Fibroblast of villous mesenchyme (primary cell): Measurements from ENCODE around the gene ENTPD6. TPM values are rescaled to one million over a fixed set of nuclear protein-coding genes. Genes with fewer than 3 reads are reported as not detected.

Experiments
- DNase-seq: peaks from one replicate; pipeline ENCODE4 v3.0.0-alpha.2; 2010; ENCODE audit warnings: low read depth
- H3K4me3 ChIP-seq: 2 replicates; pipeline ENCODE4 v1.5.1; 2011; ENCODE audit warnings: low read depth, mild to moderate bottlenecking, low read length
- total RNA-seq: library from RNA; depleted of rRNA; stranded (reverse); fragments of >200 nt; gene quantifications from 2 replicates; pipeline ENCODE4 v1.2.3, GENCODE V29; 2012
- TF ChIP-seq, protein P1 (sequence below): IDR thresholded peaks from 2 replicates; pipeline ENCODE4 v1.5.1; 2012; ENCODE audit warnings: low read depth, mild to moderate bottlenecking, low read length; ENCODE audit not compliant: insufficient read depth

Gene ENTPD6
- total RNA-seq, 1 donor: 38.4 TPM

GRCh38 chr20:25188218-25188617 lies 7.3 kb upstream of the ENTPD6 start:
- TF ChIP-seq, protein P1, sequence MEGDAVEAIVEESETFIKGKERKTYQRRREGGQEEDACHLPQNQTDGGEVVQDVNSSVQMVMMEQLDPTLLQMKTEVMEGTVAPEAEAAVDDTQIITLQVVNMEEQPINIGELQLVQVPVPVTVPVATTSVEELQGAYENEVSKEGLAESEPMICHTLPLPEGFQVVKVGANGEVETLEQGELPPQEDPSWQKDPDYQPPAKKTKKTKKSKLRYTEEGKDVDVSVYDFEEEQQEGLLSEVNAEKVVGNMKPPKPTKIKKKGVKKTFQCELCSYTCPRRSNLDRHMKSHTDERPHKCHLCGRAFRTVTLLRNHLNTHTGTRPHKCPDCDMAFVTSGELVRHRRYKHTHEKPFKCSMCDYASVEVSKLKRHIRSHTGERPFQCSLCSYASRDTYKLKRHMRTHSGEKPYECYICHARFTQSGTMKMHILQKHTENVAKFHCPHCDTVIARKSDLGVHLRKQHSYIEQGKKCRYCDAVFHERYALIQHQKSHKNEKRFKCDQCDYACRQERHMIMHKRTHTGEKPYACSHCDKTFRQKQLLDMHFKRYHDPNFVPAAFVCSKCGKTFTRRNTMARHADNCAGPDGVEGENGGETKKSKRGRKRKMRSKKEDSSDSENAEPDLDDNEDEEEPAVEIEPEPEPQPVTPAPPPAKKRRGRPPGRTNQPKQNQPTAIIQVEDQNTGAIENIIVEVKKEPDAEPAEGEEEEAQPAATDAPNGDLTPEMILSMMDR: no peak
- DNase-seq: peak; percentile 33
- no peak overlapping the region for H3K4me3 ChIP-seq

DNA sequence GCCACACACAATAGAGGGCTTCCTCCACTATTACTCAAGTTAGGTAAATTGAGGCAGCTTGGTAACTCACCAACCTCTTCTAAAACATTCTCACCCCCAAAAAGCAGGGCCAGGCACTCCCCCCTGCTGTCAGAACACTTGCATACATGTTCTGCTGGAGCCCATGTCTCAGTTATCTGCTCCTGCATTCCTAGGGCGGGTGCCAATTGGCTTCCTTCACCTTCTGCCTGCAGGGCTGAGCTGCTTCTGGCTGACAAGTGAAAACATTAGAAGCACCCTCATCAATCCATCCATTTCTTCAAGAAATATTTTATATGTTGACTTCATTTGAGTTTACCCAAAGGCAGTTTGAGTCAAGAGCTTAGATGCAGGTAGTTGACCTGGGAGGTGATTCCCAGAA lies 4.5 kb upstream of the ENTPD6 start:
- TF ChIP-seq, protein P1: no peak
- no peak overlapping the region for H3K4me3 ChIP-seq
- no peak for DNase-seq

- H3K4me3 ChIP-seq: no peak overlapping the region
- DNase-seq: no peak
- TF ChIP-seq, protein P1: no peak
Measured at GRCh38 chr20:25191689-25192088, 3.8 kb upstream of the ENTPD6 start.

DNA sequence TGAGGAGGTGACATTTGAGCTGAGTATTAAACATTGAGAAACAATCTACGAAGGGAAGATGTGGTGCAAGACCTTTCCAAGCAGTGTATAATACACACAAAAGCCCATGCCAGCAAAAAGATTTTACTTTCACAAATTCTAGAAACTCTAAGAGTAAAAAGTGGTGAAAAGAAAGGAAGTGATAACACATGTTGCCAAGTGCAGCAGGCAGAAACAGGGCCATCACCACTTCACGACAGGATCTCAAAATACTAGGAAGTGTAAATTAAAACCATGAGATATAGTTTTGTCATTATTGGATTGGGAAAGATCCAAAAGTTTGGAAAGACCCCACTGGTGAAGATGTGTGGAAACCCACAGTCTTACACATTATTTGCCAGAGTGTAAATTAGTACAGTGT lies 1.7 kb upstream of the ENTPD6 start:
- DNase-seq: no peak
- TF ChIP-seq, protein P1: no peak
- no peak overlapping the region for H3K4me3 ChIP-seq

GRCh38 chr20:25194333-25194972 lies 1.1 kb upstream of the ENTPD6 start:
- H3K4me3 ChIP-seq: no peak overlapping the region
- TF ChIP-seq, protein P1: no peak
- DNase-seq: no peak

GRCh38 chr20:25195962-25196785 lies 662 bp downstream of the ENTPD6 start:
- TF ChIP-seq, protein P1: no peak
- H3K4me3 ChIP-seq: peak overlapping the region; percentile 90
- peak; percentile 12 for DNase-seq

DNA sequence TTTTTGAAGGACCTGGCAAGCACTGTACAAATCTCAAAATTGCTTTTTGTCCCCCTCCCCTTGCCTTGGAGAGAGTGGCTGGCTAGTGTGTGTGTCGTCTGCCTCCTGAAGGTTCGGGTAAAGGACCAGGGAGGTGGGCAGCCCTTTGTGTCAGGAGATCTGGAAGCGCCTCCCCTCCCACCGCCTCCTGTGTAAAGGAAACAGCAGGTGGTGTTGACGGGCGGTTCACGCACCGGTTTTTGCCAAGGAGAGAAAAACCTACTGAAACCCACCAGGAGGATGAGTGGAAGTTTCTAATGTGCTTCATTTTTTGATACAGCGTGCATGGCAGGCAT lies 1.2 kb downstream of the ENTPD6 start:
- TF ChIP-seq, protein P1: no peak
- peak overlapping the region; percentile 90 for H3K4me3 ChIP-seq
- no peak for DNase-seq
